DND-41 (cell line): ENCODE data around the gene POU2F1.

Experiments used
- EZH2 ChIP-seq: IDR thresholded peaks from 3 replicates; pipeline ENCODE4 v1.6.1; 2012; ENCODE audit warnings: borderline replicate concordance, low read depth, mild to moderate bottlenecking, moderate library complexity, low read length, inconsistent platforms; ENCODE audit not compliant: severe bottlenecking
- TF ChIP-seq, protein P1 (sequence below): IDR thresholded peaks from 2 replicates; pipeline ENCODE4 v1.5.1; 2012; ENCODE audit warnings: borderline replicate concordance, low read length, moderate library complexity, mild to moderate bottlenecking; ENCODE audit not compliant: poor library complexity, severe bottlenecking; ENCODE audit errors: extremely low read depth

DNA sequence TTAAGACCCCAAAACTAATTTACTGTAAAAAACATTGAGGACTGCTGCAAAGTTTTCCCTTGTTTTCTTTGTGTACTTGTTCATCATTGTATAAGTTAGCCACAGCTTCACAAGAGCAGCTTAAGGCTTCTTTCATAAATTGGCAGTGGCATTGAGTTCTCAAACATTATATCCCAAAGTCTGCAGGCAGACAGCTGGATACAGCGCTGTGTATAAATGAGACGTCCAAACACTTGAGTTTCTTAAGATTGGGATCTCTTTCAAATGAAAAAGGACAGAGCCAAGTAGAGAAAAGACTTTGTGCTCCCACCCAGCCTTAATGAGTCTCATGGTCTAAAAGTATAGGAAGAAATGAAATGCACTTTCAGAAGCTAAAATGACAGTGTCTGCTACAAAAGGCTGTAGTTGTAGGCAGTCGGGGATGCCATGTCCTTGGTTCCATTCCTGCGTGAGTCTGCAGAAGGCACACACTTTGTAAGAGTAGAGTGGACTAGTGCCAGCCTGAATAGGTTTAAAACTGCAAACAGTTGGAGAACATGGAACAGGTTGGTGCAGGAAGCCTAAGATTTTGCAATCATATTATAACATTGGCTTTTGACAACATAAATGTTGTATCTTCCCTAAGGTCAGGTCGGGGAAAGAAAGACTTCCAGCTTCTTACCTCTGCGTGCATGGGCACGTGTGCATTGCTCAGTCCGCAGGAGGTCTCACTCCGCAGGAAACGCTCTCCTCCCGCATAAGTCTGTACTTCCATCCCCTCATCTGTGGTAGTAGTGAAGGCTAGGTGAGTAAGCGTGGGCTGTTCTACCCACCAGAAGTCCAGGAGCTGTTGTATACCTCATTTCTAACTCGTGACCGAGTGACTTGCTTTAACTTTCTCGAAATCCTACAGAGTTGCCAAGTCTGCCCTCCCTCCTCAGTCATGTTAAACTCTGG, 203.3 kb downstream of the POU2F1 start:
- TF ChIP-seq, protein P1, sequence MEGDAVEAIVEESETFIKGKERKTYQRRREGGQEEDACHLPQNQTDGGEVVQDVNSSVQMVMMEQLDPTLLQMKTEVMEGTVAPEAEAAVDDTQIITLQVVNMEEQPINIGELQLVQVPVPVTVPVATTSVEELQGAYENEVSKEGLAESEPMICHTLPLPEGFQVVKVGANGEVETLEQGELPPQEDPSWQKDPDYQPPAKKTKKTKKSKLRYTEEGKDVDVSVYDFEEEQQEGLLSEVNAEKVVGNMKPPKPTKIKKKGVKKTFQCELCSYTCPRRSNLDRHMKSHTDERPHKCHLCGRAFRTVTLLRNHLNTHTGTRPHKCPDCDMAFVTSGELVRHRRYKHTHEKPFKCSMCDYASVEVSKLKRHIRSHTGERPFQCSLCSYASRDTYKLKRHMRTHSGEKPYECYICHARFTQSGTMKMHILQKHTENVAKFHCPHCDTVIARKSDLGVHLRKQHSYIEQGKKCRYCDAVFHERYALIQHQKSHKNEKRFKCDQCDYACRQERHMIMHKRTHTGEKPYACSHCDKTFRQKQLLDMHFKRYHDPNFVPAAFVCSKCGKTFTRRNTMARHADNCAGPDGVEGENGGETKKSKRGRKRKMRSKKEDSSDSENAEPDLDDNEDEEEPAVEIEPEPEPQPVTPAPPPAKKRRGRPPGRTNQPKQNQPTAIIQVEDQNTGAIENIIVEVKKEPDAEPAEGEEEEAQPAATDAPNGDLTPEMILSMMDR, result no peak
- no peak for TF ChIP-seq EZH2
